Upper lobe of left lung (tissue), 4 donors: ENCODE data around the gene ADAMTSL3.

ENCODE experiments used
- CTCF ChIP-seq, 6 experiments: fragments of 450-650 bp in 4 of 6; fragments of 200-600 bp in 2 of 6; sonication (generic) in 2 of 6; IDR thresholded peaks; one replicate each; pipeline ENCODE4 v1.5.1; 2016 to 2019; ENCODE audit warnings: antibody characterized with exemption in 6 of 6
- EP300 ChIP-seq, 4 donors: sonication (generic); formaldehyde crosslinking; IDR thresholded peaks; one replicate each; pipeline ENCODE4 v1.5.1; 2017; ENCODE audit warnings: antibody characterized with exemption in 4 of 4, control low read depth in 2 of 4
- POLR2A ChIP-seq, 4 donors: fragments of 450-650 bp; IDR thresholded peaks; one replicate each; pipeline ENCODE4 v1.5.1; 2016 to 2017; ENCODE audit warnings: antibody characterized with exemption in 4 of 4, mild to moderate bottlenecking in 2 of 4
- POLR2AphosphoS5 ChIP-seq, 2 donors: sonication (generic); formaldehyde crosslinking; IDR thresholded peaks; one replicate each; pipeline ENCODE4 v1.5.1; 2017; ENCODE audit warnings: antibody characterized with exemption in 2 of 2

DNA sequence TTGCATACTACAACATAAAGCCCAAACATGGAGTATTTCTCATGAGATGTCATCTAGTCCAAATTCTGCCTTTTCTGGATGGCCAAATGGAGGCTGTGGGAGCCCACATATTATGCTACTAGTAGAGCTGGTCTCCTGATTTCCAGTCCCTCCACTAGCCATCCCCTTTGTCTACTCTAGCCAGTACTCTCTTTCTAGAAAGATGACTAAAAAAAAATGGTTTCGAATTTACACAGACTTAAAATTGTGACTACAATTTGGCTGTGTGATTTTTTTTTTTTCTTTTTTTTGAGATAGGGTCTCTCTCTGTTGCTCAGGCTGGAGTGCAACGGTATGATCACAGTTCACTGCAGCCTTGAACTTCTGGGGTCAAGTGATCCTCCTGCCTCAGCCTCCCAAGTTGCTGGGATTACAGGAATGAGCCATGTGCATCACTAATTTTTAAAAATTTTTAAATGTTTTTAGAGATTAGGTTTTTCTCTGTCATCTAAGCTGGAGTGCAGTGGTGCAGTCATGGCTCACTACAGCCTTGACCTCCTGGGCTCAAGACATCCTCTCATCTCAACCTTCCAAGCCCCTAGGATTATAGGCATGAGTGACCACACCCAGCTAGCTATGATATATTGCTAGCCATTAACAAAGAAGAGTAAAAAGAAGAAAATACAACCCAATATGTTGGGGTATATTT, 273.9 kb downstream of the ADAMTSL3 start:
- TF ChIP-seq CTCF (IDR thresholded peaks at IDR 0.05) = no peak
- TF ChIP-seq POLR2AphosphoS5 (IDR thresholded peaks at IDR 0.05) = no peak
- TF ChIP-seq POLR2A (IDR thresholded peaks at IDR 0.05) = no peak
- TF ChIP-seq EP300 (IDR thresholded peaks at IDR 0.05) = no peak
